Measurements from ENCODE around the gene RGS7BP. TPM values are rescaled to one million over a fixed set of nuclear protein-coding genes. Genes with fewer than 3 reads are reported as not detected.
A peak's percentile ranks its signal among the peaks of the same experiment; 100 is the strongest.

The RGS7BP gene
- total RNA-seq, 1 donor = not detected

- no peak for TF ChIP-seq CTCF (IDR thresholded peaks at IDR 0.05; ENCODE audit: insufficient read depth, low read depth, low read length)
- no peak overlapping the region for H3K4me3 ChIP-seq (ENCODE audit: low read depth, low read length)
- DNase-seq (ENCODE audit: low read depth) = no peak
Measured at GRCh38 chr5:64489857-64490256, 16.0 kb upstream of the RGS7BP start.

GRCh38 chr5:64497386-64497785 lies 8.4 kb upstream of the RGS7BP start:
- no peak for TF ChIP-seq CTCF (IDR thresholded peaks at IDR 0.05; ENCODE audit: insufficient read depth, low read depth, low read length)
- DNase-seq (ENCODE audit: low read depth) = peak; percentile 8
- H3K4me3 ChIP-seq (ENCODE audit: low read depth, low read length) = no peak overlapping the region

- no peak for DNase-seq (ENCODE audit: low read depth)
- TF ChIP-seq CTCF (IDR thresholded peaks at IDR 0.05; ENCODE audit: insufficient read depth, low read depth, low read length) = no peak
- H3K4me3 ChIP-seq (ENCODE audit: low read depth, low read length) = no peak overlapping the region
Measured at GRCh38 chr5:64502196-64502595, 3.6 kb upstream of the RGS7BP start.

- TF ChIP-seq CTCF (IDR thresholded peaks at IDR 0.05; ENCODE audit: insufficient read depth, low read depth, low read length) = no peak
- peak overlapping the region; percentile 34 for H3K4me3 ChIP-seq (ENCODE audit: low read depth, low read length)
- no peak for DNase-seq (ENCODE audit: low read depth)
Measured at GRCh38 chr5:64506567-64507263, 900 bp downstream of the RGS7BP start.

GRCh38 chr5:64507264-64507605 lies 1.4 kb downstream of the RGS7BP start:
- no peak for DNase-seq (ENCODE audit: low read depth)
- TF ChIP-seq CTCF (IDR thresholded peaks at IDR 0.05; ENCODE audit: insufficient read depth, low read depth, low read length) = no peak
- no peak overlapping the region for H3K4me3 ChIP-seq (ENCODE audit: low read depth, low read length)

- TF ChIP-seq CTCF (IDR thresholded peaks at IDR 0.05; ENCODE audit: insufficient read depth, low read depth, low read length) = no peak
- no peak overlapping the region for H3K4me3 ChIP-seq (ENCODE audit: low read depth, low read length)
- DNase-seq (ENCODE audit: low read depth) = no peak
Measured at GRCh38 chr5:64509828-64510227, 4.0 kb downstream of the RGS7BP start.

- H3K4me3 ChIP-seq (ENCODE audit: low read depth, low read length) = no peak overlapping the region
- no peak for DNase-seq (ENCODE audit: low read depth)
- TF ChIP-seq CTCF (IDR thresholded peaks at IDR 0.05; ENCODE audit: insufficient read depth, low read depth, low read length) = no peak
Measured at GRCh38 chr5:64513492-64513891, 7.7 kb downstream of the RGS7BP start.

Data from fibroblast of villous mesenchyme (primary cell).